Measurements from ENCODE around the gene PKHD1. TPM values are rescaled to one million over a fixed set of nuclear protein-coding genes. Genes with fewer than 3 reads are reported as not detected.

PKHD1 gene
- total and polyA plus RNA-seq, 9 donors, result 0.01 to 0.12 (median 0.05) TPM; not detected in 3

GRCh38 chr6:52015953-52016352 lies 71.5 kb downstream of the PKHD1 start:
- Histone ChIP-seq H3K4me3 (no peak overlapping the region), H3K4me1 (ENCODE audit: insufficient read depth) (no peaks in the 10 kb centered on the region), H3K36me3 (no peaks in the 10 kb centered on the region), H3K27ac (no peak overlapping the region), H3K27me3 (no peaks in the 10 kb centered on the region), H3K9me3 (no peaks in the 10 kb centered on the region)
- intact Hi-C loops (cut with DNase I), result loop anchor here in 1 of 4 donors (10.0 kb wide), 1 partner anchor 1221 kb away; no protein-coding TSS in a partner anchor
- WGBS, 3 donors, result 59 to 73% (median 70%) methylated on average over 1 of the region's 1 CpG
- DNase-seq, result no peak
- TF ChIP-seq EP300 (IDR thresholded peaks at IDR 0.05) (no peak), POLR2A (IDR thresholded peaks at IDR 0.05) (no peak)
- TF ChIP-seq, protein P1, sequence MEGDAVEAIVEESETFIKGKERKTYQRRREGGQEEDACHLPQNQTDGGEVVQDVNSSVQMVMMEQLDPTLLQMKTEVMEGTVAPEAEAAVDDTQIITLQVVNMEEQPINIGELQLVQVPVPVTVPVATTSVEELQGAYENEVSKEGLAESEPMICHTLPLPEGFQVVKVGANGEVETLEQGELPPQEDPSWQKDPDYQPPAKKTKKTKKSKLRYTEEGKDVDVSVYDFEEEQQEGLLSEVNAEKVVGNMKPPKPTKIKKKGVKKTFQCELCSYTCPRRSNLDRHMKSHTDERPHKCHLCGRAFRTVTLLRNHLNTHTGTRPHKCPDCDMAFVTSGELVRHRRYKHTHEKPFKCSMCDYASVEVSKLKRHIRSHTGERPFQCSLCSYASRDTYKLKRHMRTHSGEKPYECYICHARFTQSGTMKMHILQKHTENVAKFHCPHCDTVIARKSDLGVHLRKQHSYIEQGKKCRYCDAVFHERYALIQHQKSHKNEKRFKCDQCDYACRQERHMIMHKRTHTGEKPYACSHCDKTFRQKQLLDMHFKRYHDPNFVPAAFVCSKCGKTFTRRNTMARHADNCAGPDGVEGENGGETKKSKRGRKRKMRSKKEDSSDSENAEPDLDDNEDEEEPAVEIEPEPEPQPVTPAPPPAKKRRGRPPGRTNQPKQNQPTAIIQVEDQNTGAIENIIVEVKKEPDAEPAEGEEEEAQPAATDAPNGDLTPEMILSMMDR (IDR thresholded peaks at IDR 0.05), result no peak

- Histone ChIP-seq H3K36me3 (no peaks in the 10 kb centered on the region), H3K27me3 (no peaks in the 10 kb centered on the region), H3K27ac (no peak overlapping the region), H3K4me3 (no peak overlapping the region), H3K4me1 (ENCODE audit: insufficient read depth) (no peaks in the 10 kb centered on the region), H3K9me3 (no peaks in the 10 kb centered on the region)
- no peak for DNase-seq
- intact Hi-C loops (cut with DNase I), result loop anchor here in 1 of 4 donors (10.0 kb wide), 1 partner anchor 1220 kb away; no protein-coding TSS in a partner anchor
- TF ChIP-seq POLR2A (IDR thresholded peaks at IDR 0.05), result no peak
- TF ChIP-seq, protein P1 (IDR thresholded peaks at IDR 0.05), result no peak
- no peak for TF ChIP-seq EP300 (IDR thresholded peaks at IDR 0.05)
- WGBS, 3 donors, result 64 to 69% (median 65%) methylated on average over 1 of the region's 1 CpG
Measured at GRCh38 chr6:52014391-52014790, 73.0 kb downstream of the PKHD1 start.

DNA sequence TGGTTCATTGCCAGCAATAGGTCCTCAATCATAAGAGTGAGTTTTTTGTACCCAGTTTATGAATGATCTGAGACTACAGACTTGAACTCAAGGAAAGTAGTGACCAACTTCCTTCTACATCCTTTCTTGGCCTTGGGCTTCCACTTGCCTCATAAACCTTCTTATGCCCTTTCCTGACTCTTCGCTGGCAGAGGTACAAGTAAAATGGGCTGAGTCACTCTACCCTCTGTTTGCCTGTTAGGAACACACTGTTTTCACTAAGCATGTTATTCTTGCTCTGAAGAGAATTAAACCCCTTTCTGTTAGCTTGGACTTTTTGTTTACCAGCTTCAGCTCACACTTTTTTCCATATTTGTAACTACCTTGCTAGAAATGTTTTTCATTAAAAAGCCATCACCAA lies 74.4 kb downstream of the PKHD1 start:
- Histone ChIP-seq H3K9me3 (no peaks in the 10 kb centered on the region), H3K27ac (no peak overlapping the region), H3K36me3 (no peaks in the 10 kb centered on the region), H3K4me1 (ENCODE audit: insufficient read depth) (no peaks in the 10 kb centered on the region), H3K4me3 (no peak overlapping the region), H3K27me3 (no peaks in the 10 kb centered on the region)
- WGBS, 3 donors, result 73 to 93% (median 76%) methylated on average over 1 of the region's 1 CpG
- no peak for TF ChIP-seq POLR2A (IDR thresholded peaks at IDR 0.05)
- TF ChIP-seq, protein P1 (IDR thresholded peaks at IDR 0.05), result no peak
- no peak for TF ChIP-seq EP300 (IDR thresholded peaks at IDR 0.05)
- intact Hi-C loops (cut with DNase I), result loop anchor here in 1 of 4 donors (10.0 kb wide), 1 partner anchor 1218 kb away; no protein-coding TSS in a partner anchor
- DNase-seq, result no peak

GRCh38 chr6:52012582-52012981 lies 74.8 kb downstream of the PKHD1 start:
- DNase-seq, result no peak
- no peaks in the 10 kb centered on the region for H3K36me3 ChIP-seq
- 86 to 96% (median 92%) methylated on average over 4 of the region's 4 CpGs for WGBS, 3 donors
- H3K4me1 ChIP-seq (ENCODE audit: insufficient read depth), result no peaks in the 10 kb centered on the region
- TF ChIP-seq, protein P1 (IDR thresholded peaks at IDR 0.05), result no peak
- TF ChIP-seq POLR2A (IDR thresholded peaks at IDR 0.05) (no peak), EP300 (IDR thresholded peaks at IDR 0.05) (no peak)
- H3K4me3 ChIP-seq, result no peak overlapping the region
- no peak overlapping the region for H3K27ac ChIP-seq
- no peaks in the 10 kb centered on the region for H3K9me3 ChIP-seq
- H3K27me3 ChIP-seq, result no peaks in the 10 kb centered on the region
- intact Hi-C loops (cut with DNase I), result loop anchor here in 1 of 4 donors (10.0 kb wide), 1 partner anchor 1218 kb away; no protein-coding TSS in a partner anchor
